Activated naive CD8-positive, alpha-beta T cell treated with anti-CD3 and anti-CD28 coated beads, Interleukin-2, amount 50 U/mL, for 16 hours (primary cell): ENCODE results near the gene LDAH.

ENCODE experiments used
- DNase-seq: peaks from one replicate; pipeline ENCODE4 v3.0.0-alpha.2; 2020; ENCODE audit warnings: low read depth, low spot score

LDAH gene

GRCh38 chr2:20781656-20782265 lies 41.1 kb downstream of the LDAH start:
- no peak for DNase-seq

DNA sequence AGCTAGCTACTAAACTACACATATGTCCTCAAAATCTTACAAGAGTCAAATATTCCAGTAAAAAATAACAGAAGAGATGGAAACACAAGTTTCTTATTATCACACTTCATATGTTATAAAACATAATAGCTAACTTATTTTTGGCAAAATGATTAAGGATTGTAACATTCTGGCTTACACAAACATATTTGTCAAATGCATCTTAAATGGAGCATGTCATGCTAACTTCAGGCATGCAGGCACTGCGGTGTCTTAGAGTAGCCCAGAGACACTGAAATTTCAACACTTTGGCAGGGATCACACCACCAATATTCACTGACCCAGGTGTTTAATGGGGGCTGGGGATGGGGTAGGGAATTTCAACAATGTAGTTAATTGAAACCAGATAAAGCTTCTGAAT lies 51.6 kb downstream of the LDAH start:
- DNase-seq = no peak

DNA sequence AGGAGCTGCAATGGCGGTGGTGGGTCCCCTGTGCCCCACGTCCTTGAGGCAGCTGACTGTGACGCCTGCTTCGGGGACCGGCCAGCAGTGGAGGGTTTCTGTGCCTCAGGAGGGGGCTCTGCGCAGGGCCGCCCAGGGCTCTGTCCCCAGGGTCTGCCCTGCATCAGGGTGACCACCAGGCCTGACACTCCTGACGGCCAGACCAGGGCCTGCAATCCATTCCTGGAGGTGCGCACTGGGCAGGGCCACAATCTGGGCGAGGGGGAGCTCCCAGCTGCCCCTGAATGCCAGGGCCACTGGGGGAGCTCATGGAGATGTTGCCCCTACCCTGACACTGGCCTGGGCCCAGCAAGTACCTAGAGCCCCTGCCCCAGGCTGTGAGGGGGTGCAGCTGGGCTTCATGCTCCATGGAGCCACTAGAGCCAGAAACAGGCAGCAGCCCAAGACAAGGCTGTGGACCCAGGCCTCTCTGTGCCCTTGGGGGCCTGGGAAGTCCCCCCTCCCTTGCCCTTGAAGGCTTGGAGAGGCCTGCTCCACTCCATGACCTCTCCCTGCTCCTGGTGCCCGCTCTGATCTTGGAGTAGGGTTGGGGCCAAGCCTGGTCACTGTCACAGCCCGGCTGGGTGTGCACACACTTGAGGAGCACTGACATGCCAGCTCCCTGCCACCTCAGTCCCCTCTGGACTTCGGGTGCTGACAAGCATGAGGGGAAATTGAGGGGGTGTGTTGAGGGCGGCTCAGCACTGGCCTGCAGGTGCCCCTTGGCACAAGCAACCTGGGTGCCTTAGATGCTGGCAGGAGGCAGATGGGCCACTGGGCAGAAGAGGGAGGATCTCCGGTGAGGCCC lies 55.9 kb downstream of the LDAH start:
- no peak for DNase-seq

- no peak for DNase-seq
Measured at GRCh38 chr2:20766213-20766612, 56.7 kb downstream of the LDAH start.

- DNase-seq = no peak
Measured at GRCh38 chr2:20762945-20763683, 59.8 kb downstream of the LDAH start.

GRCh38 chr2:20759487-20759886 lies 63.4 kb downstream of the LDAH start:
- DNase-seq = no peak

DNA sequence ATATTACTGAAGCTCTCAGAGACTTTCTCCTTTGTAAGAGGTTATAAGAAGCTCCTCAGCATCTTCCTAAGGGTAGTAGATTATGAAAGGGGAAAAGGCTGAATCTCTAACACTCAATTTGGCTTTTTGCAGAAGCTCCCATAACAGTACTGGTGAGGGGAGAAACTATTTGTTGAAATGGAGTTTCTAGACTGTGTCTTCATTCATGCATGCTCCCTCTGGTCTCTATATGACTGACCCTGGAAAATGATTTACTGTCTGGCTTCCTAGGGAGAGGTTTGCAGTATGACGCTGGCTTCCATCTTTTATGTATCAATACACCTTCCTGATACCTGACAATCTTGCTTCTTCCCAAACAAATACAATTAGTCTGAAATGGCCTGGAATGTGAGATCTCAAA lies 63.9 kb downstream of the LDAH start:
- DNase-seq = no peak

- no peak for DNase-seq
Measured at GRCh38 chr2:20757405-20758090, 65.4 kb downstream of the LDAH start.

DNA sequence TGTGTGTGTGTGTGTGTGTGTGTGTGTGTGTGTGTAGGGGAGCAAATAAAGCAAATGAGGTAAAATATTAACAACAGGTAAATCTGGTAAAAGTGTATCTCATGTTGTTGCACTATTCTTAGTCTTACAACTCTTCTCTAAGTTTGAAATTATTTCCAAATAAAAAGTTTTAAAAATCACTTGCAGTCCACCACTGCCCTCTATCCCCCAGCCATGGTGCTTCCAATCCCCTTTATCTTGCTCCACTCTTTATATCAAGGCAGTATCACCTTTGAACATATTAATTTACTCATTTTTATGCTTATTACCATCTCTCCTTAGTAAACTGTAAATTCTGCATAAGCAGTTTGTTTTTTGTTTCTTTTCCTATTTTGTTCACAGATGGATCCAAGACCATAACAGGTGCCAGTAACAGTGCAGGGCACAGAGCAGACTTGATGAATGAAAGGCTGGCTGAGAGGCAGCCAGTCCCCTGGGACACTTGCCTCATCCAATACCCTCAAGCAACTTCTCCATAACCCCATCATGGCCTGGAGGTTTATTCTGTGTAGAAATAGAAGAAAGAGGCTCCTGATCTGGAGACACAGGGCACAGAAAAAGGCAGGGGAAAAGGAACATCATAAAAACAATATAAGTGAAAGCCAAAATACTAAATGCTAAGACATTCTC lies 67.6 kb downstream of the LDAH start:
- no peak for DNase-seq

DNA sequence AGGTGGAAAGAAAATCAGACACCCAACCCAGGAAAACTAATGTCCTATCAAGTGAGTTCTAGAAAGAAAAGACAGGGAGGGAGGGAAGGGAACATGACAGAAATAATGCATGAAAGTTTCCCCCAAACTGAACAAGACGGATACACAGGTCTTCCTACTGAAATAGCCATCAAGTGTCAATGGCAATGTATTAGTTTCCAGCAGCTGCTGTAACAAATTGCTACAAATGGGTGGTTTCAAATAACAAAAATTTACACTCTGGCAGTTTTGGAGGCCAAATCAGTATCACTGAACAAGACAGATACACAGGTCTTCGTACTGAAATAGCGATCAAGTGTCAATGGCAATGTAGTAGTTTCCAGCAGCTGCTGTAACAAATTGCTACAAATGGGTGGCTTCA lies 70.6 kb downstream of the LDAH start:
- DNase-seq = no peak

DNA sequence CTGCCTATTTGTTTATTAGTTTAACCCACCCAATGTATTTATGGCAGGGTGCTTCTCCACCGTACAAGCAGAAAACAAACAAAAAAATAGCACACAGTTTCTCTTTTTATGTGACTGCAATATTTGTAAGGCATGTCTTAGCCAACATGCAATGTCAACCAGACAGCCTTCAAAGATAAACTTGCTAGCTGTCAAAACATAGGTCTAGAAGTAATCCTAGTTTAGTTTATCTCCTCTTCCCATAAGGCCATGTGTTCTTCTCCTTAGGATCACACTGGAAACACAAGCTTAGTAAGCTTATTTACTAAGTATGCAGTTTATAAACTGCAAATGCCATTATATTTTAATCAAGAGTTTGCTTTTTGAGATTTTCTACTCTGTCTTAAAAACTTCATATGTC lies 75.6 kb downstream of the LDAH start:
- DNase-seq = no peak

GRCh38 chr2:20745924-20746555 lies 76.9 kb downstream of the LDAH start:
- DNase-seq = no peak

GRCh38 chr2:20744366-20745335 lies 78.2 kb downstream of the LDAH start:
- no peak for DNase-seq

DNA sequence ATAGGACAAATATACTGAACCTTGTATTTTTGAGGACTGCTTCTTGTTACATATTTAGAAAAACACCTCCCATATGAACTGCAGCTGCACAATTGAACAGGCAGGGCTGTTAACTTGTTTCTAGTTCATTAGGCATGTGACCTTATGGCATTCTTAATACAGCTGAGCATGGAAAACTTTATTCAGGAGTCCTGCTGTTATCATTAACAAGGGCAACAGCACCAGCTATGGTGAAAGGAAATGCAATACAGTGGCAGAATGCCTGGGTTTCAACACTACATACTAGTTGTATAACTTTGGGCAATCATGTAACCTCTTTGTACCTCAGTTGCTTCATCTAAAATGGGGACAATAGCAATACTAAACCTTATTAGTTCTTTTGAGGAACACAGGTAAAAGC lies 84.1 kb downstream of the LDAH start:
- no peak for DNase-seq

DNA sequence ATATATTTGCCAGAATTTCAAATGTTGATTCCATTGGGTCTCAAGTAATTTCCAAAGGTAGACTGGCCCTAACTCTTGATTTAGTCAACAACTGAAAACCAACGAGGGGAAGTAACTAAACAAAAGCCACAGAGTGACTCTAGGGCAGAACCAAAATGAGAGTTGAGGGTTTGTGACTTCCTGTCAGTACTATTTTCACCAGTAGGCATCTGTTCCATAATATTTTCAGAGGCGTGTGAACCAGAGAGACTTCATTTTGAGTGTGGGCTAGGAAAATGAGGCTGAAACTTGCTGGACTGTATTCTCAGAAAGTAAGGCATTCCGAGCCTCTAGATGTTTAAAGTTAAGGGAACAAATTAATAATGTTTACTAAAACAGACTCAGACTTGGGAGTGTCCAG lies 85.4 kb downstream of the LDAH start:
- DNase-seq = no peak

DNA sequence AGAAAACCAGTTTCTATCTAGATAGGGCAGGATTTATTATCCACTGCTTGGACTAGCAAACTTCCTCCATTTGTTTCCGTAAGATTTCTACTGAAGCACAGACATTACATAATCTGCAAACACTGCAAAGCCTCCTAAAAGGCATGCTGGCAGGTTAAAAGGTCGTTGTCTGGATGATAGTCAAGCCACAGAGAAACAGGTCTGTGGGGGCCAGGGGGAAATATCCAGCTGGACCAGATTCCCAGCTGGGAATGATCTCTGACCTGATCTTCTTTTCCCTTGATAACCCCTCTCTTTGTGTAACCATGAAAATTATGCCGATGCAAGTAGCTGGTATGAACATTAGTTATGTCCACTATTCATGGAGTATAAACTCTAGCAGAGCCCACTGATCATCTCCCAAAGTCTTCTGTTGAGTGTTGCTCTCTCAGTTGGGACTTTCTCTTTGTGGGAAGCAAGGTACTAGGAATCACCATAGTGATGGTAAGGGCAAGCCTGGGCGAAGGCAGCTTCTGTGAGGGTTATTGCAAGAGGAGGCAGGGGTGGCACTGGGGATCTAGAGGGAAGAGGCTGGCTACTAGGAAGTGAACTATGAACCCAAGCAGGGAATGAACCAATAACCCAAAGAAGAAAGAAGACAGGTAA lies 94.7 kb downstream of the LDAH start:
- DNase-seq = no peak

DNA sequence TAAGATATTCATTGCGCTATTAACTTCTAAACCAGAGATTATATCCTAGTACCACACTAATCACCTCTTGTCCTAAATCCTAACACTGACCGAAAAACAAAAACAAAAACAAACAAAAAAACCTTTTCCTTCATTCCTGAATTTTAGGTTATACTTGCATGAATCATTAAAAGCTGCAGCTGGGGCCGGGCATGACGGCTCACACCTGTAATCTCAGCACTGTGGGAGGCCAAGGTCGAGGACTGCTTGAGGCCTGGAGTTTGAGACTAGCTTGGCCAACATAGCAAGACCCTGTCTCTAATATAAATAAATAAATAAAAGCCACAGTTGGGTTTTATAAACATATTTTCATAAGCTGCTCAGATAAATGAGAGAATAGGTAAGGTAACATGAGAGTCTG lies 96.0 kb downstream of the LDAH start:
- DNase-seq = no peak

GRCh38 chr2:20725782-20726181 lies 97.1 kb downstream of the LDAH start:
- no peak for DNase-seq

GRCh38 chr2:20724500-20725053 lies 98.3 kb downstream of the LDAH start:
- no peak for DNase-seq
